Ascending aorta (tissue), 2 donors: ENCODE measurements around the gene TTLL8. TPM values are rescaled to one million over a fixed set of nuclear protein-coding genes. Genes with fewer than 3 reads are reported as not detected.

ENCODE experiments used
- DNase-seq, 2 donors: peaks; one replicate each; pipeline ENCODE4 v3.0.0-alpha.2; 2019; ENCODE audit warnings: low spot score in 2 of 2
- H3K27ac ChIP-seq, 2 donors: fragments of 200-600 bp; sonication (generic); one replicate each; pipeline ENCODE4 v1.5.1; 2016 to 2017; ENCODE audit warnings: mild to moderate bottlenecking in 1 of 2
- H3K27me3 ChIP-seq: fragments of 200-600 bp; sonication (generic); one replicate; pipeline ENCODE4 v1.5.1; 2017
- H3K36me3 ChIP-seq, 2 donors: fragments of 200-600 bp; sonication (generic); one replicate each; pipeline ENCODE4 v1.5.1; 2016
- H3K4me1 ChIP-seq, 2 donors: fragments of 200-600 bp; sonication (generic); one replicate each; pipeline ENCODE4 v1.5.1; 2016 to 2017; ENCODE audit warnings: mild to moderate bottlenecking in 1 of 2
- H3K4me3 ChIP-seq, 2 donors: fragments of 200-600 bp; sonication (generic); one replicate each; pipeline ENCODE4 v1.5.1; 2016 to 2017; ENCODE audit warnings: mild to moderate bottlenecking in 1 of 2
- H3K9me3 ChIP-seq, 2 donors: fragments of 200-600 bp; sonication (generic); one replicate each; pipeline ENCODE4 v1.5.1; 2016
- CTCF ChIP-seq, 3 experiments: fragments of 200-600 bp in 2 of 3; fragments of 450-650 bp in 1 of 3; sonication (generic) in 2 of 3; IDR thresholded peaks; one replicate each; pipeline ENCODE4 v1.5.1; 2016 to 2019; ENCODE audit warnings: antibody characterized with exemption in 3 of 3, mild to moderate bottlenecking in 1 of 3, moderate library complexity in 1 of 3
- intact Hi-C: fragments of 100-400 bp; cut with DNase I; formaldehyde crosslinking; loops from one replicate; pipeline ENCODE4 v1.15.1; 2023
- total RNA-seq: library from RNA; depleted of rRNA; stranded (reverse); fragments of >200 nt; gene quantifications from one replicate; pipeline ENCODE4 v1.1.0, GENCODE V29; 2016

The TTLL8 gene
- total RNA-seq, 1 donor from 2014 or later: not detected

- no peak for TF ChIP-seq CTCF (IDR thresholded peaks at IDR 0.05)
- Histone ChIP-seq H3K9me3 (no peaks in the 10 kb centered on the region), H3K4me1 (peaks cover 0 to 2% of the 10 kb centered on the region in 2 donors), H3K27ac (no peak overlapping the region), H3K27me3 (no peaks in the 10 kb centered on the region), H3K4me3 (no peak overlapping the region), H3K36me3 (no peaks in the 10 kb centered on the region)
- intact Hi-C loops: loop anchor here (10.0 kb wide), 1 partner anchor 253 kb away; no protein-coding TSS in a partner anchor
- no peak for DNase-seq
Observed at GRCh38 chr22:50027639-50028537, 30.2 kb downstream of the TTLL8 start.

DNA sequence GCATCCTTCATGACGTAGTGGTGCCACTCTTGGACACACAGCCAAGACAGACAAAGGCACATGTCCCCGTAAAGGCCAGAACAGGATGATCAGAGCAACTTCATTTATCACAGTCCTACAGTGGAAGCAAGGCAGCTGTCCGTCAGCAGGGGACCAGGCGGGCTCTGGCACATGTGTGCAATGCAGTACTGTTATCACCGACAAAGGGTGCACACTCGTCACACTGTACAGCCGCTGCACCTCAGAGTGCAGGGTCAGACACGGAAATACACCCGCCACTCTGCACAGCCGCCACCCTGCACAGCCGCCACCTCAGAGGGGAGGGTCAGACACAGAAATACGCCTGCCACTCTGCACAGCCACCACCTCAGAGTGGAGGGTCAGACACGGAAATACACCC, 32.1 kb downstream of the TTLL8 start:
- DNase-seq: no peak
- no peaks in the 10 kb centered on the region for H3K27me3 ChIP-seq
- no peak for TF ChIP-seq CTCF (IDR thresholded peaks at IDR 0.05)
- no peaks in the 10 kb centered on the region for H3K36me3 ChIP-seq
- no peak overlapping the region for H3K4me3 ChIP-seq
- intact Hi-C loops: loop anchor here (10.0 kb wide), 1 partner anchor 251 kb away; no protein-coding TSS in a partner anchor
- H3K9me3 ChIP-seq: no peaks in the 10 kb centered on the region
- H3K4me1 ChIP-seq: peaks cover 0 to 2% of the 10 kb centered on the region in 2 donors
- H3K27ac ChIP-seq: no peak overlapping the region

- intact Hi-C loops: loop anchor here (10.0 kb wide), 1 partner anchor 247 kb away; no protein-coding TSS in a partner anchor
- no peak overlapping the region for H3K27ac ChIP-seq
- no peak for TF ChIP-seq CTCF (IDR thresholded peaks at IDR 0.05)
- no peaks in the 10 kb centered on the region for H3K36me3 ChIP-seq
- H3K4me1 ChIP-seq: no peaks in the 10 kb centered on the region
- no peaks in the 10 kb centered on the region for H3K9me3 ChIP-seq
- DNase-seq: no peak
- no peaks in the 10 kb centered on the region for H3K27me3 ChIP-seq
- H3K4me3 ChIP-seq: no peak overlapping the region
Observed at GRCh38 chr22:50022171-50022819, 35.8 kb downstream of the TTLL8 start.

DNA sequence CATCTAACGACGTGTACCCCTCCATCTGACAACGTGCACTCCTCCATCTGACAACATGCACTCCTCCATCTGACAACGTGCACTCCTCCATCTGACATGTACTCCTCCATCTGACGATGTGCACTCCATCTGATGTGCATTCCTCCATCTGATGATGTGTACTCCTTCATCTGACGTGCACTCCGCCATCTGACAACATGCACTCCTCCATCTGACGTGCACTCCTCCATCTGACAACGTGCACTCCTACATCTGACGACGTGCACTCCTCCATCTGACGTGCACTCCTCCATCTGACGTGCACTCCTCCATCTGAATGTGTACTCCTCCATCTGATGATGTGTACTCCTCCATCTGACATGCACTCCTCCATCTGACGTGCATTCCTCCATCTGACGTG, 37.5 kb downstream of the TTLL8 start:
- no peak for DNase-seq
- TF ChIP-seq CTCF (IDR thresholded peaks at IDR 0.05): no peak
- H3K27me3 ChIP-seq: no peaks in the 10 kb centered on the region
- no peak overlapping the region for H3K27ac ChIP-seq
- intact Hi-C loops: loop anchor here (10.0 kb wide), 1 partner anchor 246 kb away; no protein-coding TSS in a partner anchor
- H3K4me1 ChIP-seq: no peaks in the 10 kb centered on the region
- H3K36me3 ChIP-seq: no peaks in the 10 kb centered on the region
- H3K9me3 ChIP-seq: no peaks in the 10 kb centered on the region
- H3K4me3 ChIP-seq: no peak overlapping the region

DNA sequence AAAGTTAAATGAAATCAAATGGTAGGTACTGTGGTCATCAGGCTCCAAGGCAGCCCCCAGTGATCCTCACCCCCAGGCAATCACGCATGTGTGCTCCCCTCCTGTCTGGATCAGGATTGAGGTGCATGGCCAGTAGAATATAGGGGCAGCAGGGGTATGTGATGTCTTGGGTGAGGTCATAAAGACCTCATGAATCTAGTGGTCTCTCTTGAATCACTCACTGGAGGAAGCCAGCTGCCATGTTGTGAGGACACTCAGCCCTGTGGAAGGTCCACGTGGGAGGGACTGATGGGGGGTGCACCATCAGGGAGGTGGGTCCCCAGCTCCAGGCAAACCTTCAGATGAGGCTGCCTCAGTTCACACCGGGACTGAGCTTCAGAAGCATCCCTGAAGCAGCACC, 38.8 kb downstream of the TTLL8 start:
- Histone ChIP-seq H3K27me3 (peaks cover 7% of the 10 kb centered on the region), H3K9me3 (no peaks in the 10 kb centered on the region), H3K4me3 (no peak overlapping the region), H3K27ac (no peak overlapping the region), H3K36me3 (no peaks in the 10 kb centered on the region), H3K4me1 (no peaks in the 10 kb centered on the region)
- intact Hi-C loops: no loop called here
- no peak for TF ChIP-seq CTCF (IDR thresholded peaks at IDR 0.05)
- no peak for DNase-seq
